GM18507 (cell line): ENCODE results near the gene CISH.

Source experiments
- DNase-seq: peaks from one replicate; pipeline ENCODE4 v3.0.0; 2011; ENCODE audit warnings: low read depth; ENCODE audit not compliant: insufficient read length; ENCODE audit errors: extremely low spot score
- FAIRE-seq: peaks from 2 replicates; lab custom pipeline; 2011; peaks lifted over from hg19 to GRCh38; lab: Jason Lieb, UNC

The CISH gene

DNA sequence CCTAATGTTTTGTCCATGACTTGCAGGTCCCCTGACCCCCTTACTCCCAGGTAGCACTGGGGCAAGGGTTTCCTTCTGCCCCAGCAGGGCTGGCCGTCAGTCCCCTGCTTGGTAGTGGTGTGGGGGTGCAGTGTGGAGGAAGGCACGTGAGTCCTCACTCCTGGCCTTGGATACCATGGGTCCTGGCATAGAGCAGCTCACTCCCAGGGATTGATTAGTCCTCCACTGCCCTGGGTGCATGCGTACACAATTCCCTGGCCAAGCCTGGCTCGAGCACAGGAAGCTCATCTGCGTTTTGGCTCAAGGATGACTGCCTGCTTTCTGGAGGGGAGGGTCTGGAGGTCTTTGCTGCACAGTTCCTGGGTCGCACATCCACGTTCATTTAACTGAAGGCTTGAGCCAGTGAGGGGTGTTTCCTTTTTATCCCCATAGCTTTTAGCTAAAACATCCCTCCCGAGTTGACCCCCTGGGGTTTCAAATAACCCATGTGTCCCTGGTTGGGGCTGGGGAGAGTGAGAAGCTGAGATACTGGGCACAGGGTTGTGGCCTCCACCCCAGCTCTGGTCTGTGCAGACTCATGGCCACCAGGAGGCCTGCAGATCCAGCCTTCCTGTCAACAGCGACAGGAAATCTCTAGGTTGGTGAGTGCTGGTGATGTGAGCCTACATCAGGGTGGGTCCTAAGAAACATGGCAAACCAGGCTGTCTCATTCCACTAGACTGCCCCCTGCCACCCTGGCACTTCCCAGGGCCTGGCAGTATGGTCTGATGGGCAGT is 30.7 kb downstream of the CISH start:
- FAIRE-seq (no peak), DNase-seq (no peak)

DNA sequence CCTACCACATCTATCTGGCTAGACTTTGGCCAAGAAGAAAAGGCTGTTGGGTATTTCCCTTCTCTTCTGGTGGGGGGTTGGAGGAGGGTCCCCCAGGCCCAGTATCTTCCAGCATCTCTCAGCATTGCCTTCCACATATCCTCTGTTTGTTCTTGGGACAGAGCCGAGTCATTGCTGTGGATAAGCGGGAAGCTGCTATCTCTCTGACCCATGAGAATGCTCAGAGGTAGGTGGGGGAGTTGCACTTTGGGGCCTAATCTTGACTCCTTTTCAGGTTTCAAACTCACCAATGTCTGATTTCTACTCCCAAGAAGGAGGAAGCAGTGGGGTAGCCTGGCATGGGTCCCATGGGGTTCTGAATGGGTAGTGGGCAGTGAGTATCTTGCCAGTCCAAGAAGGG is 34.2 kb downstream of the CISH start:
- DNase-seq (no peak), FAIRE-seq (no peak)

DNA sequence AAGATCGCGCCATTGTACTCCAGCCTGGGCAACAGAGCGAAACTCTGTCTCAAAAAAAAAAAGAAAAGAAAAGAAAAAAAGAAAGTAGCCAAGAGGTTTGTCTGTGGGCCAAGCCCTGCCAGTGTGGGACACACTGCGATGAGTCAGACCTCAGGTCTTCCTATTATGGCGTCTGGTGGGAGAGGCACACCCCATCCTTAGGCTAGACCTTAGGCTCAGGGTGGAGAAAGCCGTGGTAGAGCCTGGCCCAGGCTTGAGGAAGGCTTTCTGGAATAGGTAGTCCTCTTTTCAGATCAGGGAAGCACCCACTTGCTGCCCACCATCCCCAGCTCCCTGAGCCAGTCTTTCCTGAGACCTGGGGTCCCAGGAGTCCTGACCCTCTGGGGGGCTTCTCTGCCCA is 36.2 kb downstream of the CISH start:
- FAIRE-seq, result no peak
- no peak for DNase-seq

DNA sequence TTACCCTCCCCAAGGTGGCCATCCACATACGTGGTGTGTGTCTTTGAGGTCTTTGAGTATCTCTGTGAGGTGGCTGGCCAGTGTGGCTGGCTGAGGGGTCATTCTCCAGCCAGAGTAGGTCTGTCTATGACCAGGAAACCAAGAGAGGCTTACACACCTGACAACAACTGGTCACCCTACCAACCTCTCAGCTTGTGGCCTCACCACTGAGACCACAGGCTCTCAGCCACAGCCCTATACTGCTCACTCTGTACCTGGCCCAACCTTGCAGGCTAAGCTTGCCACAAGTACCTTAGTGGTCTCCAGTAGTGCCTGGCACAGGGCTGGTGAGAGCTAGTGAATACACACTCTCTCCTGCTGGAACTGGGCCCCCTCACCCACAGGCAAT is 37.1 kb downstream of the CISH start:
- DNase-seq (no peak), FAIRE-seq (no peak)

DNA sequence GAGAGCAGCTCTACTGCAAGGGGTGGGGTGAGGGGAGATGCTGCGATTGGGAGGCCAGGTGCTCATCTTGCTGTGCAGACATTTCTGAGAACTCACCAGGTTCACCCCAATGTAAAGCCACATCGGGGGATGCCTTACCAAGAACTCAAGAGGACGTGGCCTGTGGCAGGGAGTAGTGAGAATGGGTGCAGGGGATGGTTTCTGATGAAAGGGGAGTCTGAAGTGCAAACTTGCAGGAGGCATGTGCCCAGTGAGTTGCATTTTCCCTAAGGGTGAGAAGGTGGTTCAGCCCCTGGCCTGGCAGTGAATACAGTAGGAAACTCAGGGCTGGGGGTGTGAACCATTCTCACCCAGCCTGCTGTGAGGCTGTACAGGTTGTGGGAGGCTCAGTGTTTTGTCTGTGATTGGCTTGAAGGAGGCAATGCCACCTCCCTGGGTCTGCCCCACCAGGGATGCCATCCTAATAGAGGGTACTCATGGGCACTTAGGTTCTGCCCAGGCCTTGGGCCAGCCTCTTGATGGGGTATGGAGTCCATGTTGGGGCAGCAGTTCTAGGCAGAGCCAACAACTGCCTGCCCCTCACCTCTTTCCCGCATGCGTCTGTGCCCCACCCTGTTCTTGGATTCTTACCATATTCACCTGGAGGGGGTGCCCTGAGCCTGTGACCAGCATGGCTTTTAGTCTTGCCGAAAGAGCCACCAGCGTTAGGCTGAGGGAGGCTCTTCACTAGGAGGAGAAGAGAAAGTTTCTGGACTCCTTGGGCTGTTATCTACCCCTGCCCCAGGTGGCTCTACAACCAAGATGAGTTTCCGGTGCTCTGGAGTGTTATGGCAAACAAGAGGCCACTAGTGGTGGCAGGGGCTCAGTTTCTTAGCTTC is 37.8 kb downstream of the CISH start:
- FAIRE-seq, result no peak
- DNase-seq, result no peak

DNA sequence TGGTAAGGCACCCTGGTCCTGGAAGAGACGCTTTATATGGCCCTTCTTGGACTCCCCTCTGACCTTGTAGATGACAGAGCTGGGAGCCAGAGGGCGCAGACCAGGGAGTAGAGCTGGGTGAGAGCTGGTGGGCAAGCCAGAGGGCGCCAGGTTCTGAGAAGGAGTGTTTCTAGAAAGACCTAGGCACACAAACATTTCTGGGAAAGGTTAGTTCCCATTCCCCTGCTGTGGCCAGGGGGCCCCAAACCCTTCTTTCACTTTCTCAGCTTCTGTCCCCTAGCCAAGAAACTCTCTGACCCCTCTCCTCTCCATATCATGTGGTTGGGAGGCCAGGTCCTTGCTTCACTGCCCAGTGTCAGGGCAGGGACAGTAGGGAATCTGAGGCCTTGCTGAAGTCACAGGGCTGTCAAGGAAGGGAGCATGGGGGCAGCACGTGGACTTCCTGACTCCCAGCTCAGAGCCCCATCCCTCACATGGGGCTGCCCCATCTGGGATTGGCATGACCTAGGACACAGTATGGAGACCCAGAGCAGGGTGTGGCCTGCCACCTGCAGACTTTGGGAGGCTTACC is 38.7 kb downstream of the CISH start:
- FAIRE-seq, result no peak
- no peak for DNase-seq

DNA sequence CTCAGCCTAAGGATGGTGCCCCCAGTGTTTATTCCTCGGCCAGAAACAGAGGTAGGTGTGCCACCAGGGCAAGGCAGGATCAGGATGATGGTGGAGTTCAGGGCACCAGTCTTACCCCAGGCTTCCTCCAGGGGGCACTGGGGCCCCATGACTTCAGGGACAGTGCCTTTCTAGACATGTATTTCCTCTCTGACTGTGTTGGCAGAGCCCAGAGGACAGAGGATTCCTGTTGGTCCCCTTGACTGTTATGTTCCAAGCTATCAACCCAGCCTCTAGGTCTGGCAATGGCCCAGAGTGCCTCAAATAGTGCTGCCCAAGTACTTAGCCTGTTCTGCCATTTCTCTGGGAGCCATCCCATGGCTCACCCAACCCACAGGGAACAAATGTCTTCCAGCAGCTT is 39.4 kb downstream of the CISH start:
- DNase-seq, result peak; percentile 54
- peak; percentile 90 for FAIRE-seq

DNA sequence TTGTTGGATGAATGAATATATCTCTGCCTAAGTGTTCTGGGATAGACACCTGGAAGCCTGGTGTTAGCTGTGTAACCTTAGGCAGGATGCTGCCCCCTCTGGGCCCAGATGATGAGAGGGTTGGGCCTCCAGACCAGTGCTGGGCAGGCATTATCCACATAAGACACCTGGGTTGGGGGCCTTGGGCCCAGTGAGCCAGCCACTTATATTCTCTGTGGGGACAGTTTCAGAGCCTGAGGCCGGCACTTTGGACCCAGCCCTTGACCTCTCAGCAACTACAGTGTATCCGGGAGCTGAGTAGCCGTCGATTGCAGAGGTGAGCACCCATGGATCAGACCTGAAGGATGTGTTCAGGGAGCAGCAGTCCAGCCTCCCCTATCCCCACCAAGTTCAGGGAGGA is 40.1 kb downstream of the CISH start:
- FAIRE-seq (no peak), DNase-seq (no peak)

DNA sequence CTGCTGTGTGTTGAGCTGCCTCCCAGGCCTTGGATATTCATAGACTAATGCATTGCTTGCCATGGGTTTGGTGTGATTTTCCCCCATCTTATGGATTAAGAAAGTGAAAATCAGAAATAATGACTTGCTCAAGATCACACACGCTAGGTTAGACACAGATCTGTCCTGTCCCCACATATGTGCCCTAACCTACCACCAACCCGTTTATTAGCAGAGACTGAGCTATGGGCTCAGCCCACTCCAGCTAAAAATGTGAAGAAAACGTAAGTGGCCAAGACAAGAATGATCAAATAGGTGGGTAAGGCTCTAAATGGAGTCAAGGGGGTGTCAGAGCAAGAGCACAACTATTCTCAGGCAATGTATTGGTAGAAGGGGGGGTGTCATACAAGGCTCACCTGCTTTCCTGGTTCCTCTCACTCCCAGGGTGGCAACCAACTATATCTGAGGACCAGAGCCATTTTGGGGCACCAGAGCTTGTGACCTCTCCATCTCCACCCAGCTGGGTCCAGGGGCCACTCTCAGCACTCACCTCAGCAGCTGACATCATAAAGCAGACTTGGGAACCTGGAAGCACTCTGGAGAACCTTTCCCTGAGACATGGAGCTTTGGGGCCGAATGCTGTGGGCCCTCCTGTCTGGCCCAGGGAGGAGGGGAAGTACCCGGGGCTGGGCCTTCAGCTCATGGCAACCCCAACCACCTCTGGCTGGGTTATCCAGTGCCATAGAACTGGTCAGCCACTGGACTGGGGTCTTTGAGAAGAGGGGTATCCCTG is 40.9 kb downstream of the CISH start:
- FAIRE-seq (no peak), DNase-seq (no peak)

DNA sequence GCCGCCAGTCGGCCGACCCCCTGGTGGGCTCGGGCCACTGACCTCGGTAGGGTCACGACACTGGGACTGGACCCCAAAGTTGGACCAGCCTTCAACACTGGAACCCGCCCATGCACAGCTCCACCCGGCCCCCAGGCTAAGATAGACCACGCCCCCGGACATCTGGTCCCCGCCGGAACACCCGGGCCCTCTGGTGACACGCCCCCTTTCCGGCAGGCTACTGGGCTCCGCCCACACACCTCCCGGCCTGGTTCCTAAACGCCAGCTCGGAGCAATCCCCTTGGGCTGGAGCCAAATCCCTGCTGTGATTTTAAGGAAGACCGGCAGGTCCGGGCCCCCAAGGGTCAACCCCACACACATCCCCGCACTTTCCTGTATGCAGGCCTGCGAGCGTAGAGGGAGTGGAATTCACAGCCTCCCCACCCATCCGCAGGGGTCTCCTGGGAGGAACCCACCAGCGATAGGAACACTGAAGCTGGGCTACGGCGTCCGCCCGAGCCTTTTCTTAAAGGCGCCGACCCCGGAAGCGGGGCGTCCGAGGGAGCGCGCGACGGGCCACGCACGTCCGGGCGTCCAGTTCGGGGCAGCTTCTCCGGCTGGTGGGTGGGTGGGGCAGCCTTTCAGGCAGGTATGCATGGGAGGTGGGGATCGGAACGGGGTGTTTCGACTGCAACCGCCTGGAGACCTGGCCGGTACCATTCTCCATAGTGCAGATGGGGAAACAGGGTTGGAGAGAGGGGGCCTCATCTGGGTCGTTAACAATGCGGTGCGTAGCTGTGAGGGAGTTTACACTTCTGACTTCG is 42.4 kb downstream of the CISH start, which contains the start of gene HEMK1:
HEMK1 (plus strand) TSS at position 576 of the 803 bp plus-strand sequence. CDS start 1,583 bp downstream, outside the sequence.
- DNase-seq, result peak; percentile 97
- FAIRE-seq, result peak; percentile 97

DNA sequence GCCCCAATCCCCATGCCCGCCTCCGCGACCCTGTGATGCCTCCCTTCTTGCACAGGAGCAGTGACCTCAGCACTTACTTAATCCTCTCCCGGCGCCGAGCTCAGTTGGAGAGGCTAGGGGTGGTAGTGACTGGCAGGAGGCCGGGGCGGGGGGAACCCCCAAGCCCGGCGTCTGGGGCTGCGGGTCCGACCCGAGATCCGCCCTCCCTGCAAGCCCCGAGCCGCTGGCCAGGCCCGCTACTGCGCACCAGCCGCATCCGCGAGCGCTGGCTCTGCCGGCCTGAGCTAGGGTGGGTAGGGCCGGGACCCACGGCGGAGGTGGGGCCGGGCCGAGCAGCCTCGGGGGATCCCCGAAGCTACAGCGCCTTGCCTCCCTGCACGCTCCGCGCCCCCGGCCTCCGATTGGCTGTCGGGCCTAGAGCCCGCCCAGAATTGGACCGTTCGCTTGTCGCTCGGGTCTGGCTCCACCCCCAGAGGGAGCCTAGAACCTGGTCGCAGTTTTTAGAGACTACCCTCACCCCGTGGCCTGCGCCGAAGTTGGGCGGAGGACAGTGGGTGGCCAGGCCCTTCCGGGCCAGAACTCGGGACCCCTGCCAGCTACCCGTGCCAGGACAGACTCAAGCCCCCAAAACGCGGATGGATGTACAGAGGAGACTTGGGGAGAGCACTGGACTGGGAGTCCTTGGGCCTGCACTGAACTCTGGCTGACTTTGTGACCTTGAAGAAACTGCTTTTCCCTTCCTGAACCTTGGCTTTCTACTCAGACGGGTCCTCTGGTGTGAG is 44.0 kb downstream of the CISH start, which contains the start of gene C3orf18:
C3orf18 (minus strand) TSS at position 362 of the 782 bp plus-strand sequence. CDS start 2,048 bp downstream, outside the sequence.
- DNase-seq (peak; percentile 99), FAIRE-seq (peak; percentile 95)

DNA sequence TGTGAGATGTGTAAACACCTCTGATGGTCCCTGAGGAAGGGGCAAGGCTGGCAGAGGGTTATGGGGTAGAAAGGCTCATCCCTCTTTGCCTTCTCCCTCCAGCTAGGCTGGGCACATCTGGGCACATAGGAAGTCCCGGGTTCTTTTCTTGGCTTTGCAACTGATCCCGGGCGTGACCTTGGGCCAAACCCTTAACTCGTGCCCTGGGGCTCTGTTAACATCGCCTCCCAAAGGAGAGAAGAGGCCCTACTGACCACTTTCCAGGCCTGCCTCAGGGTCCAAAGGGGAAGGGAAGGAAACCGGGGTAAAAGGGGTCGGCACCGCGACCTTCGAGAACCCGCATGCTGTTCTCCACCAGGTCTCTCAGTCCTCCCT is 44.6 kb downstream of the CISH start:
- DNase-seq, result no peak
- no peak for FAIRE-seq

DNA sequence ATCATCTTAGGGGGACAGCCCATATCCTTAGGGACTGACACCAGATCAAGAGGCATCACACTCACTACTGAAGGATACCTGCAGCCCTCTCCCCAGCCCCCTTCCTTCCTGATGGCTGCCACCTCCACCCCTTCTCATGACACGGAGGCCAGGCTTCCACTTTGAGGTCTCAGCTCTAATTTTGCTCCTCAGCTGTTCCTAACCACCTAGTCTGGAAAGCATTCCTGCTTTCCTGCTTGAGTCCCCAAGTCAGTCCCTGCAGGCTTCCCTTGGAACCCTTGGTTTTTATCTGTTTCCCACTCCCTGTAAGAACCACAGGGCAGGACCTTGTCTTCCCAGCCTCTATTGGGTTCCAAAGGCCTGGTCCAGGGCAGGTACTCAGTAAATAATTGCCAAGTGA is 47.3 kb downstream of the CISH start:
- no peak for FAIRE-seq

DNA sequence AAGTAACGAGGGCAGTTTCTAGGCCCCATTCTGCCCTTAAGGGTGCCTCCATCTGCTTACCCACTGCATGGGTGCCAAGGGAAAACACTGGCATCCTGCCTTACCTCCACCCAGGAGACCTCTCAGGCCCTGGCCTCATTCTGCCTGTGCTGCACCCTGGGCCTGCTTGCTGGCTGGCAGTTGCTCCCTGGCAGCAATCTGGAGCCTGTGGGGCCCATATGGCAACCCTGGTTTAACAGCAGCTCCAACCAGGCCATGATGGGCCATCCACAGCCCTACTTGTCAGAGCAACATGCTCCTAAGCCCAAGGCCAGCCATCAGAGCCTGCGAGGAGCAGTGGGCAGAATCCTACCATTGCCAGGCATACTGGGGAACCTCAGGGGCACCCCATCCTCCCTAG is 47.7 kb downstream of the CISH start:
- FAIRE-seq, result no peak
- DNase-seq, result no peak

More for the DNA sequence above, 47.3 kb downstream of the CISH start:
- no peak for DNase-seq

DNA sequence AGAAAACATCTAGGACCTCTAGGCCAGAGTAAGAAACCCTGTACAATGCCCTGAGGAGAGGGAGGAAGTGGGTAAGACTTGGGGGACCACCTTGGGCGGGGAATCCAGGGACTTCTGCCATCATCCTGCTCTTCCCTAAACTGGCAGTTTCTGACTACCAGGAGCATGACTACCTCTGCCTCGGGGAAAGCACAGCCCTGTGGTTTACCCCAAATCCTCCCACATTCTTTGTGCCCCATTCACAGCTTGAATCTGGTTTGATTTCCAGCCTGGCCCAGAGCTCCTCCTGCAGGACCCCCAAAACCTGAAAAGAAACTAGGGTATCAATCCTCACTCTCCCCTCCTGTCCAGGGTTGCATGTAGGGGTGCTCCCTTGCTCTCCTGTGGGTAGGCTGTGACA is 48.7 kb downstream of the CISH start:
- FAIRE-seq, result no peak
- DNase-seq, result no peak

DNA sequence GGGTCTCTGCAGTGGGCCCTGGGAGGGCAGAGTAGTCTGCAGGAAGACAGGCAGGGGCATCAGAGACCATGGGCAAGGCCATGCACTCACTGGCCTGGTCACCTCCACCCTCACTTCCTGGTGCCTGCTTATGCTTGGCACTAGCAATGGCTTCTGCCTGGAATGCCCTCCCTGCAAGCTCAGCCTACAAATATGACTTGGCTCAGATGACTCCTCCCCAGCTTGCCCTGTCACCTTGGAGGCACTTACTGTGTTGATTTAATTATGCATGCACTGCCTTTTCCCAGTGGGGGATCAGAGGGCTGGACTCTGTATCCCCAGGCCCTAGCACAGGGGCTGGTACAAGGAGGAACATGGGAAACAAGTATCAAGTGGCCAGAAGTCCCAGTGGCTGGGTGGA is 51.9 kb downstream of the CISH start:
- no peak for FAIRE-seq
- no peak for DNase-seq

DNA sequence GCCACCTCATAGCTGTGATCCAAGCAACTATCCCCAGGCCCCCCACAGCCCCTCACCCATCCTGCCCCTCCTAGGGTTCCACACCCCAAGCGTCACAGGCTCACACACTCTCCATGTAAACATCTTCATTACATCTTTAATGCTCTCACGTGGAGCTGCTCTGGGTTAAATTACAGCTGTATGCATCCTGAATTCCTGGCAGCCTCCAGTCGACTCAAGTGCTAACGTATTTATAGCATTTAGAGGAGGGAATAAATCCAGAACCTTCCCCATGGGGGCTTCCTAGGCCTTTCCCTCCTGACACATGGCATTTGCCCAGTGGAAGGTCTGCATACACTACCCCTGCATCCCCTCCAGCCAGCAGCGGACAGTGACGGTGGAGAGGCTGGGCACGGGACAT is 53.7 kb downstream of the CISH start:
- no peak for DNase-seq

DNA sequence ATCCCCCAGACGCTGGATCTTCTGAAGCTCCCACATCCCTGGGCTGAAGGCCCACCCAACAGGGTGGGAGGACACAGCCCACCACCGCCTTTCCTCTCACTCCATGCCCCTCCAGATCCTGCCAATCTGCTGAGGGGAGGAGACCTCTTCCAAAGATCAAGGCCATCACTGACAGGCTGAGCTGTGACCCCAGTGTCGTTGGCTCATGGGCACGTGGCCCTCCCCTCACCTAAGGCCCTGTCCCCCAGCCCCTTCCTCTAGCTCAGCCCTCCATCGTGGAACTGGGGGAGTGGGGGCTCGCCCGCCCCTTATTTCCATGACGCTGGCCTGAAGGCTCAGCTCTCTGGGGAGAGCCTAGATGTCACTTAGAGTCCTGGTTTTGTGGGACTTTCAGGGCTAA is 54.5 kb downstream of the CISH start:
- DNase-seq, result no peak
- no peak for FAIRE-seq

More for the DNA sequence above, 53.7 kb downstream of the CISH start:
- FAIRE-seq, result no peak
